Neural cell (in vitro differentiated cells): Measurements from ENCODE around the gene CFAP210. TPM values are rescaled to one million over a fixed set of nuclear protein-coding genes. Genes with fewer than 3 reads are reported as not detected.

Experiments used
- H2AFZ ChIP-seq: fragments of 200-600, 300-800 bp; sonication (generic), shearing (Covaris generic); 2 replicates; pipeline ENCODE4 v1.6.0; 2014; ENCODE audit warnings: low read depth, mild to moderate bottlenecking, antibody characterized with exemption, low read length, moderate library complexity
- H3F3A ChIP-seq: fragments of 200-600 bp; shearing (Covaris generic); 2 replicates; pipeline ENCODE4 v1.6.1; 2016; ENCODE audit warnings: mild to moderate bottlenecking, moderate library complexity, mixed read lengths, antibody characterized with exemption, low read length; ENCODE audit not compliant: insufficient read depth, poor library complexity, severe bottlenecking
- H3K27ac ChIP-seq: fragments of 200-600, 300-800 bp; sonication (generic), shearing (Covaris generic); 2 replicates; pipeline ENCODE4 v1.5.1; 2014; ENCODE audit warnings: mild to moderate bottlenecking, low read length, moderate library complexity
- H3K27me3 ChIP-seq: fragments of 300-800, 200-600 bp; sonication (generic), shearing (Covaris generic); 2 replicates; pipeline ENCODE4 v1.6.0; 2014; ENCODE audit warnings: mild to moderate bottlenecking, low read depth, low read length, moderate library complexity; ENCODE audit not compliant: insufficient read depth
- H3K36me3 ChIP-seq: fragments of 300-800, 200-600 bp; sonication (generic), shearing (Covaris generic); 2 replicates; pipeline ENCODE4 v1.5.1; 2014; ENCODE audit warnings: mild to moderate bottlenecking, antibody characterized with exemption, low read length, moderate library complexity; ENCODE audit not compliant: insufficient read depth
- H3K4me2 ChIP-seq: fragments of 300-800, 200-600 bp; sonication (generic), shearing (Covaris generic); 2 replicates; pipeline ENCODE4 v1.6.0; 2014; ENCODE audit warnings: mild to moderate bottlenecking, low read length
- H3K4me3 ChIP-seq: fragments of 300-800, 200-600 bp; sonication (generic), shearing (Covaris generic); 2 replicates; pipeline ENCODE4 v1.5.1; 2014; ENCODE audit warnings: mild to moderate bottlenecking, low read length, moderate library complexity
- H3K79me2 ChIP-seq: fragments of 200-600 bp; shearing (Covaris generic); replicated peaks from 2 replicates; pipeline ENCODE4 v1.6.0; 2014; ENCODE audit warnings: mild to moderate bottlenecking, low read length, moderate library complexity; ENCODE audit not compliant: insufficient read depth
- H3K9ac ChIP-seq: fragments of 300-800, 200-600 bp; sonication (generic), shearing (Covaris generic); 2 replicates; pipeline ENCODE4 v1.6.1; 2016; ENCODE audit warnings: mild to moderate bottlenecking, low read length, mixed read lengths
- H3K9me2 ChIP-seq: fragments of 200-600 bp; shearing (Covaris generic); 2 replicates; pipeline ENCODE4 v1.6.1; 2016; ENCODE audit warnings: mild to moderate bottlenecking, low read length, mixed read lengths; ENCODE audit not compliant: insufficient read depth
- H3K9me3 ChIP-seq: fragments of 200-600, 300-800 bp; sonication (generic), shearing (Covaris generic); 2 replicates; pipeline ENCODE4 v1.6.1; 2016; ENCODE audit warnings: mild to moderate bottlenecking, mixed run types, low read length, moderate library complexity, mixed read lengths
- H4K20me1 ChIP-seq: fragments of 200-600 bp; shearing (Covaris generic); 2 replicates; pipeline ENCODE4 v1.6.1; 2016; ENCODE audit warnings: mild to moderate bottlenecking, mixed run types; ENCODE audit not compliant: insufficient read depth
- CTCF ChIP-seq: fragments of 450-650 bp; IDR thresholded peaks from 2 replicates; pipeline ENCODE4 v1.5.1; 2014; ENCODE audit warnings: antibody characterized with exemption, mild to moderate bottlenecking, moderate library complexity; ENCODE audit not compliant: poor library complexity, severe bottlenecking
- EP300 ChIP-seq: fragments of 450-650 bp; conservative IDR thresholded peaks from 2 replicates; pipeline ENCODE4 v1.6.1; 2014; ENCODE audit warnings: antibody characterized with exemption, mild to moderate bottlenecking, moderate library complexity; ENCODE audit not compliant: poor library complexity, severe bottlenecking
- EZH2 ChIP-seq: fragments of 200-600, 300-800 bp; shearing (Covaris generic), sonication (generic); IDR thresholded peaks from 2 replicates; pipeline ENCODE4 v1.6.1; 2014; ENCODE audit warnings: antibody characterized with exemption, low read length, borderline replicate concordance, mild to moderate bottlenecking; ENCODE audit not compliant: insufficient read depth, poor library complexity, severe bottlenecking
- MXI1 ChIP-seq: fragments of 450-650 bp; conservative IDR thresholded peaks from 2 replicates; pipeline ENCODE4 v1.6.1; 2014; ENCODE audit warnings: antibody characterized with exemption, mild to moderate bottlenecking; ENCODE audit not compliant: poor library complexity, severe bottlenecking
- POLR2AphosphoS5 ChIP-seq: IDR thresholded peaks from 2 replicates; pipeline ENCODE4 v1.6.1; 2012
- RAD21 ChIP-seq: fragments of 450-650 bp; conservative IDR thresholded peaks from 2 replicates; pipeline ENCODE4 v1.6.1; 2014; ENCODE audit warnings: antibody characterized with exemption, mild to moderate bottlenecking, moderate library complexity
- REST ChIP-seq: IDR thresholded peaks from 2 replicates; pipeline ENCODE4 v1.6.1; 2012; ENCODE audit warnings: borderline replicate concordance
- SMC3 ChIP-seq: fragments of 450-650 bp; conservative IDR thresholded peaks from 2 replicates; pipeline ENCODE4 v1.6.1; 2014; ENCODE audit warnings: antibody characterized with exemption, mild to moderate bottlenecking, moderate library complexity; ENCODE audit not compliant: poor library complexity
- TAF1 ChIP-seq: IDR thresholded peaks from 2 replicates; pipeline ENCODE4 v1.6.1; 2012; ENCODE audit warnings: low read depth
- polyA plus RNA-seq: library from polyadenylated mRNA; depleted of rRNA; stranded (reverse); fragments of >200 nt; gene quantifications from 2 replicates; pipeline ENCODE4 v1.2.3, GENCODE V29; 2014

Gene CFAP210
- polyA plus RNA-seq, 1 donor from 2014 or later: 0.20 TPM

- Histone ChIP-seq H3F3A (no peaks in the 10 kb centered on the region), H3K79me2 (peaks cover 34% of the 10 kb centered on the region), H3K36me3 (no peaks in the 10 kb centered on the region), H3K4me2 (no peak overlapping the region), H3K27ac (peak overlapping the region; percentile 55), H3K9me3 (no peaks in the 10 kb centered on the region), H3K4me3 (peak overlapping the region; percentile 71), H4K20me1 (no peaks in the 10 kb centered on the region), H3K9ac (peak overlapping the region; percentile 81), H3K9me2 (no peaks in the 10 kb centered on the region), H2AFZ (no peak overlapping the region), H3K27me3 (no peaks in the 10 kb centered on the region)
- TF ChIP-seq REST: no peak
- TF ChIP-seq TAF1: no peak
- TF ChIP-seq EP300: no peak
- no peak for TF ChIP-seq CTCF
- TF ChIP-seq RAD21: no peak
- no peak for TF ChIP-seq MXI1
Observed at GRCh38 chr2:169732583-169733358, 38.6 kb upstream of the CFAP210 start.

GRCh38 chr2:169732075-169732474 lies 37.9 kb upstream of the CFAP210 start:
- no peaks in the 10 kb centered on the region for H3F3A ChIP-seq
- no peak for TF ChIP-seq REST
- no peak for TF ChIP-seq EP300
- TF ChIP-seq SMC3: no peak
- no peak for TF ChIP-seq POLR2AphosphoS5
- TF ChIP-seq MXI1: no peak
- TF ChIP-seq CTCF: no peak
- no peak for TF ChIP-seq TAF1
- TF ChIP-seq RAD21: no peak
- TF ChIP-seq EZH2: no peak

More at GRCh38 chr2:169732075-169732474, 37.9 kb upstream of the CFAP210 start:
- Histone ChIP-seq H3K36me3 (no peaks in the 10 kb centered on the region), H3K9me3 (no peaks in the 10 kb centered on the region), H4K20me1 (no peaks in the 10 kb centered on the region), H3K27me3 (no peaks in the 10 kb centered on the region), H3K9me2 (no peaks in the 10 kb centered on the region), H3K4me2 (no peak overlapping the region), H3K79me2 (peaks cover 28% of the 10 kb centered on the region), H3K4me3 (no peak overlapping the region), H2AFZ (no peak overlapping the region), H3K9ac (no peak overlapping the region), H3K27ac (no peak overlapping the region)
